HG02840 (cell line): ENCODE measurements around the gene ADARB1.

Source experiments
- ATAC-seq: cut with Tn5 transposase; IDR thresholded peaks from one replicate; pipeline ENCODE4 v1.9.1; 2021; ENCODE audit warnings: mild to moderate bottlenecking, moderate library complexity, moderate number of reproducible peaks; ENCODE audit not compliant: unreplicated experiment, low FRiP score

Gene ADARB1

DNA sequence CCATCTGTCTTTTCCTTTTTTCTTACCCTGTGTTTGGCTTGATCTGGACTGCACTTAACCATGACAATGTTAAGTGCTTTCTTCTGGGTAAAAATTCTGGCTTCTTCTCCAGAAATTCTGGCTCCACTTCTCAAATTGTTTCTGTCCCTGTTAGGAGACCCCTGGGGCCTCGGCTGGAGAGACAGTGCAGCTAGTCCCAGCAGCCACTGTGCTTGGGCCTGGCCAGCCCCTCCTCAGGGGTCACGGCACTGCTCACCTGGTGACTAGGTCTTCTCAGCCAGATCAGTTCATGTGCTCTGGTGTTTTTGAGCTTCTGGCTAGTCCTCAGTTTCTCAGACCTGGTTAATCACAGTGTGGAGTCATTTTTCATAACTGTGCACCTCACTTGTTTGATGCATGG lies 72.4 kb downstream of the ADARB1 start:
- ATAC-seq: no peak

DNA sequence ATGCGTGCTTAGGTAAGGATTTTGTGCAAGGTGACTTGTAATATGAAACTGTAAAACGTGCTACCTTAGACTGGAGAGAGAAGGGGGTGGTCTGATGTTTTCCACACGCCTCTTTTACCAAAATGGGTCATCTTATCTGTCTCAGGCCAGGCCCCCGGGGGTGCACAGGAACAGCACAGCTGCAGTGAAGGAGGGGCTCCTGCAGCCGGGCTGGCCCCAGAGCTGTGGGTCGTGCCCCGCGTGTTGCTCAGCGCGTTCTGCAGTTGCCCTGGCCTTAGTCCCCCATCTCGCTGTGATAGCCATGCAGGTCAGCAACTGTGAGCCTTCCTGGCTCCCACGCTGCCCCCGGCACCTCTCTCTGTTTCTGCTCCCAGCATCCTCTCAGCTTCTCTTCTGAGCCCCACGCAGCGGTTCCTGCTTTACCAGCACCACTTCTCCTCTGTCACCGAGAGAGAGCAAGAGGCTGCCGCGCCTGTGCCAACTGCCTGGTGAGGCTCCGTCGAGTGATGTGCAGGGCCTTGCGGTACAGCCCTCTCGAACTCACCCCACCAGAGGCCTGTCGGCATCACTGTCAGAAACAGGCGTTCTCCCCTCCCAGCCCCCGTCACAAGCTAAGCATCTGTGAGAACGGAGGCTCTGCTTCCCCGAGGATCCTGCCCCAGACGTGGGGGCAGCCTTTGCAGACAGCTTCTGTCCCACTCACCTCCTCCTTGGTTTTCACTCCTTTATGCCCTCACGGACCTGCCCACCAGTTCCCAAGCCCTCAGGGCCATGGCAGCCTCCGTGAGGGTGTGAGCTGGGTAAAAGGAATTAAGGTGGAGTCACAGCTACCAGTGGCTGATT lies 73.3 kb downstream of the ADARB1 start:
- ATAC-seq: no peak

DNA sequence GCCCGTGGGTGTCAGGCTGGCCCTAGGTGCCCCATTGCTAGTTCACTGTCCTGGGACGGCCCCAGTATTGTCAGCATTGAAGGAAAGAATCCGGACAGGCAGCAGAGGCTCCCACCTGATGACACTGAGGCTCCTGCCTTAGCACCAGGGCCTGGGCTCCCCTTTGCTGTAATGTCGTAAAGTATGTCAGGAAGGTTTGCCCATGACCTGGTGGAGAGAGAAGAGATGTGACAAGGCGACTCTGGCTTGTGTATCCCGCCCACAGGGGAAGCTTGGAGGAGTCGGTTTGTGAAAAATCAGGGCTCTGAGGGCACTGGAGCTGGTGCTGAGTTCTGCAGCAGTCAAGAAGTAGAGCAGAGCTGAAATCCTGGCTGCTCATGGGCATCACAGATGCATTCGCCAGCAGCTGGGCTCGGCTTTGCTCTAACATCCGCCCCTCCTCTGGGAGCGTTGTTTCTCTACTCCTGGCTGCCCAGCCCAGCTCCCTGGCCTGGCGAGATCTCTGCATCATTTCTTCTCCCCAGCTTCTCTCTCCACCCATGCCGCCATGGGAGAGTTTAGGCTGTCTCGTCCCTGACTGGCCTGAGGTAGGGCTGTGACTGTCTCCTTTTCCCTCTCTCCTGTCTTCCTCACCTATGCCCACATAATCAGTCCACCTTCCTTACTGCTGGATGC lies 74.1 kb downstream of the ADARB1 start:
- no peak for ATAC-seq

DNA sequence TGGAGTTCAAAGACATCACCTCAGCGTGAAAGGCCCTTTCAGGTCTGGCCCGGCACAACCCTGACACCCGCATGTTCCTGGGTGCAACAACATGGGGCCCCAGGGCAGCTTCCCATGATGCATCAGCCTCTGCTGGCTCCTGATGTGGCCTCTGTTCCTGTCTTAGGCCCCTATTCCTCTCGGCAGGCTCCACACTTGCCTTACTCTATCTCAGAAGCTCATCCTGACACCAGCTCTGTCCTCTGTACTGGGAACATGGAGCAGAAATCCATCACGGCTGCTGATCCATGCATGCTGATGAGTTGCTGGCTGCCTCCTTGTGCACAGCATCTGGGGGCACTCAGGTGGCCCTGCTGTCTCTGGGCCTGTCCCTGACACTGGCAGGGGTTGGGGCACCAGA lies 74.6 kb downstream of the ADARB1 start:
- ATAC-seq: no peak

DNA sequence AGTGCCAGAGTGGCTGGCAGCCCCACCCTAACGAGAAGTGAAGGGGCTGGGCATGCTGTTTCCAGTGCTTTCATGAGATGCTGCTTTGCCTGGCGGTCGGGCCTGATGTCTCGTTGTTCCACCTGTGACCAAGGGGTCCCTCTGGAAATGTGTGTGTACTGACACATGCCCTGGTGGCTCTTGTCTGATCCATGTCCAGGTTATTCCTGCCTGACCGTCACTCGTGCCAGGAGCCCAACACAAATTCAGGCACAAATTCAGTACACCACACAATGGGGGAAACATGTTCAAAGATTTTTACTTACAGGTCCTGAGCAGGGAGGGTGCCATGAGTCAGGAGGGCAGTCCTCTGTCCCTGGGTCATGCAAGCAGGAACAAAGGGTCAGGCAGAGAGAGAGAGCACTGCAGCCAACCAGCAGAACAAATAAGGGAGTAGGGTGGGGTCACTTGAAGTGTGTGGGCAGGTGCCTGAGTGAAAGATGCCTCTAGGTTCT lies 76.3 kb downstream of the ADARB1 start:
- no peak for ATAC-seq

DNA sequence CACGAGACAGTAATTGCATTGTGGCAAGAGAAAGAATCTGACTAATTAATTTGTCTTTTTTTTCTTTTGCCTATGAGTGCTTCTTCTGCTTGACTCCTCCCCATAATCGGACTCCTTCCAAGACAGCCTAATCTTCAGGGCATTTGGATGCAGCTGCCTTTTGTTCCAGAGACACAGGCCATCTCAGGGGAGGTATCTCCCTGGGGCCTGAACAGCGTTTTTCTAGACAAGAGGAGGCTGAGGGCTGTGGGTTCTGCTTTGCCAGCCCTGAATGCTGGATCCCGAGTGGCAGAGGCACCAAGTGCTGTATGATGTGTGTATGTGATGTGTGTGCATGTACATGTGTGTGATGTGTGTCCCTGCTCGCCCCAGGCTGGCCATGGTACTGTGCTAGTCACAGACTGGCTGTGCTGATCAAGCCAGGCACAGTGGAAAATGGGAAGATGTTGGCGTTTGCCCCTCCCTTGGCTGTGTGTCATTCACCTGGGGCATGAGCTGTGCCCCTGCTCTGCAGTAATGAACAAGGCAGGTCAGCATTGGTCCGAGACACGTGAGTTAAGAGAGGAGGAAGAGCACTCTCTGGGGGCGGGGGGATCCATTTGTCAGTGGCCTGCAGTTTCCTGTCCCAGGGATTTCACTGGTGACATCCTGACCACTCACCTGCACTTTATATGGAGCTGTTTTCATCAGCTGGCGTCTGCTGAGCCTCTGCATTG lies 77.2 kb downstream of the ADARB1 start:
- ATAC-seq: no peak

DNA sequence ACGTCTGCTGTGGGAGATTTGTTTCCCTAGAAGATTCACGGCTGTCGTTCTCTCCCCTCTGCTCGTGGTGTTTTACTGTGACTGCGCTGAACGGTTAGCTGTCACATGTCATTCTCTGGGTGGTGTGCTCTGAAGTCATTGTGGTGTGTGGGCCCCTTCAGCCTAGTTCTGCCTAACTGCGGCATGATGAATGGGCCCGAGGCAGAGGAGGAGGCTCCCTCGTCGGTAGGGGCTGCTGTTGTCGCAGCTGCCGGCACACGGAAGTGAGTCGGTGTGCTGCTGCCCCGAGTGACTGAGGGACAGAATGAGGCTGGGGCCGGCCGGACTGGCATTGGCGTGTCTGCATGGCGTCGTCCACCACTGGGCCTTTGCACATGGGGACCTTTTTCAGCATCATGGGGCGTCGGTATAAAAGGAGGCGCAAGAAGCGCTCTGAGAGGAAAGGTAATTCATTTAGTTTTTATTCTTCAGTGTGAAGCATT lies 77.9 kb downstream of the ADARB1 start:
- no peak for ATAC-seq

DNA sequence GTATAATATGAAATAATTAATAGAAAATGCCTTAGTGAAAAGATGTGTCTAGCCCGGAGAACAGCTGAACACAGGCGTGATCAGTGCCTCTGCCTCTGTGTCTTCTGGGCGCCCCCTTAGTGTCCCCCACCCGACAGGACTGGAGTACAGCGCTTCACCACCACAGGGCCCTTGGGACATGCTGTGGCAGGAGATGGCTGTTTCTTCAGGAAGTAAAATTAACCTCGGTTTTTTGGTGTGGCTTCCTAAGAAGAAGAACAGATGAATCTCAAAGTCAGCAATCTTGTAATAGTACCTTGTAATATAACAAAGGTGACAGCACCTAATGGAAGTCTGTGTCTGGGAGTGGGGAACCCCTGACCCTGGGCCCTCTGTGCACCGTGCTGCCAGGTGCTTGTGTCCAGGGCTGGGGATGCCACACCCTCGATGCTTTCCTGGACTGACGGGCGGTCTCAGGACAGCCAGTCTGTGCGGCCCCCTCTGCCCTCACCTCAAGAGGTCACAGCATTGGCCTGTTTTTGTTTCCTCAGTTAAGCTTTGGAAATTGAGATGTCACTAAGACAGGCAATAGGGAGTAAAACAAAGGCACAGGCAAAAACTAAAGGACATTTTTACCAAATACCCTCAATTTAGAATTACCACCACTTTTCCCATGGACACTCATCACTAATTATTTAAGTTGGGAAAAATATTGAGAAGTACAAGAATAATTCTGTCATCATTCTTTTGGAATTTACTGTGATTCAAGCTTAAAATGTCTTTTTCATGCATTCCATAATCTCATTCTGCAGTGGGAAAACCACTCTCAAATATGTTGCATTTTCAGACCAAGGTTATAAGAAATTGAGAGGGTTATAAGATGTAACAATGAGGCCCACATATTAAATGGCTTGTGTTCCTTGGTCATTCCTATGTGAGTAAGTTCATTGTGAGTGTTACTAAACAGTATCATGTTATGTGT lies 79.3 kb downstream of the ADARB1 start:
- ATAC-seq: no peak

DNA sequence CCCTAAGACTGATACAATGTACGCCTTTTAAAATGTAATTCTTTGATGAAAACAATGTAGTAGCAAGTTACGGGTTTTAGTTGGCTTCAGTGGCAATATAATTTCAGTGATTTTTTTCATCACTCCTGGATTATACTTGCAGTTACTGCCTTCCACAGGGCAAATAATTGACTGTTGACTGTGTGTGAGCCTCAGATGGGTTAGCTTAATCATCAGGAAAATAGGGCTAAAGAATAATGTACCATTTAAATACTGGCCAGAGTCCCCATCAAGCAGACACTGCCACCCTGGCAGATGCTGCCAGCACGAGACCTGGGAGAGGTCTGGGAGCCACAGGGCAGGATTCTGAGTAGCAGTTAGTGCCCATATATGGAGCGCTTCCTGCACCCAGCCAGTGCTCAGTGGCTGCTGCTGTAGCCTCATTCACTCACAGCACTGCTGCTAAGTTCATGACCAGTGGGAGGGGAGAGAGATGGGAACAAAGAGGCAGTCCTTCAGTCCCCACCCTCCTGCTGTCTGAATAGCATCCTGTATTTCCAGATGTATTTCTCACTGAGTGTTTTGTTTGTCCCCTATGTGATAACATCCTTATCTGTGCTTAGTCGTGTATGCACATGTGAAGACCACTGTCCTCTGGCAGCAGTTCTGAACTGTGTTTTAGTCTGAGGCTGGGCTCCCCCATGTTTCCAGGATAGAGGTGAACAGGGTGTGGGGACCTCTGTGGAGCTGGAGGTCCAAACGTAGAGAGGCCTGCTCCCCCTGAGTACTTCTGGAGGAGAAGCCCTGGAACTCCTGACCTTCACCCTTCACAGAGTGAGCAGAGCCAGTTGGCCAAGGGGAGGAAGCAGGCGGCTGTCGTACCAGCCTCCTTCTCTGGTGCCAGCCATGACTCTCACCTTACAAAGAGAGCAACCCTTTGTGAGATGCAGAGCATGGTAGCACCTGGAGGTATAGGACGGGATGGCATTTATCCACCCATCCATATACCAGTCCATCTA lies 80.4 kb downstream of the ADARB1 start:
- ATAC-seq: no peak

DNA sequence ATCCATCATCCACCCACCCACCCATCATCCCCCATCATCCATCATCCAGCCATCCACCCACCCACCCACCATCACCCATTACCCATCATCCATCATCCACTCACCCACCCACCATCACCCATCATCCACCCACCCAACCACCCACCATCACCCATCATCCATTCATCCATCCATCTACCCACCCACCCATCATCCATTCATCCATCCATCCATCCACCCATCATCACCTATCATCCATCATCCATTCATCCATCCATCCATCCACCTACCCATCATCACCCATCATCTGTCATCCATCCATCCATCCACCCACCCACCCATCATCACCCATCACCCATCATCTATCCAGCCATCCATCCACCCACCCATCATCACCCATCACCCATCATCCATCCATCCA lies 81.5 kb downstream of the ADARB1 start:
- no peak for ATAC-seq

DNA sequence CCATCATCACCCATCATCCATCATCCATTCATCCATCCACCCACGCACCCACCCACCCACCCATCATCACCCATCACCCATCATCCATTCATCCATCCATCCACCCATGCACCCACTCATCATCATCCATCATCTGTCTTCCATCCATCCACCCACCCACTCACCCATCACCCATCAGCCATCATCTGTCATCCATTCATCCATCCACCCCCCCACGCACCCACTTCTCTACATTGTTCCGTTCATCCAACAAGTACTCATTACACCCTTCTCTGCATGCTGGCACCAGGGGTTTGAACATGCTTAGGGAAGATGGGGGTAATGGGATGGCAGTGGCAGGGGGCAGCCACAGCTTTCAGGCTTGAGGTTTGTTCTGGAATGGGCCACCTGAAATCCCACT lies 82.1 kb downstream of the ADARB1 start:
- no peak for ATAC-seq

DNA sequence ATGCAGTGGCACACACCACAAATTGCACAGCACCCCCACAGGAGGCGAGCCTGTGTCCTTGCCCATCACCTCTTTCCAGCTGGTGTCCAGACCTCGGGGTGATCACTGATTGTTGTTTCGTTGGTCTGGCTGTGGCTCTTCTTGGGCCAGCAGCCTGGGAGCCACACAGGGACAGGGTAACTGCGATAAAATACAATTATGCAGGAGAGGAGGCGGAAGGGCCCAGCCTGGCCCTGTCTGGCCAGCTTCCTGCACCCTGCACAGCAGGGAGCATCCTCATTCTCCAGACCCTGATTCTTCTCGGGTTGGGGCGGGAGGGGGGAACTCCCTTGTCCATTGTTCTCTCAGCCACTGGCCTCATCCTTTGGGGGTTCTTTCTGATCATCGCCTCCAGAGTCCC lies 83.6 kb downstream of the ADARB1 start:
- ATAC-seq: no peak

DNA sequence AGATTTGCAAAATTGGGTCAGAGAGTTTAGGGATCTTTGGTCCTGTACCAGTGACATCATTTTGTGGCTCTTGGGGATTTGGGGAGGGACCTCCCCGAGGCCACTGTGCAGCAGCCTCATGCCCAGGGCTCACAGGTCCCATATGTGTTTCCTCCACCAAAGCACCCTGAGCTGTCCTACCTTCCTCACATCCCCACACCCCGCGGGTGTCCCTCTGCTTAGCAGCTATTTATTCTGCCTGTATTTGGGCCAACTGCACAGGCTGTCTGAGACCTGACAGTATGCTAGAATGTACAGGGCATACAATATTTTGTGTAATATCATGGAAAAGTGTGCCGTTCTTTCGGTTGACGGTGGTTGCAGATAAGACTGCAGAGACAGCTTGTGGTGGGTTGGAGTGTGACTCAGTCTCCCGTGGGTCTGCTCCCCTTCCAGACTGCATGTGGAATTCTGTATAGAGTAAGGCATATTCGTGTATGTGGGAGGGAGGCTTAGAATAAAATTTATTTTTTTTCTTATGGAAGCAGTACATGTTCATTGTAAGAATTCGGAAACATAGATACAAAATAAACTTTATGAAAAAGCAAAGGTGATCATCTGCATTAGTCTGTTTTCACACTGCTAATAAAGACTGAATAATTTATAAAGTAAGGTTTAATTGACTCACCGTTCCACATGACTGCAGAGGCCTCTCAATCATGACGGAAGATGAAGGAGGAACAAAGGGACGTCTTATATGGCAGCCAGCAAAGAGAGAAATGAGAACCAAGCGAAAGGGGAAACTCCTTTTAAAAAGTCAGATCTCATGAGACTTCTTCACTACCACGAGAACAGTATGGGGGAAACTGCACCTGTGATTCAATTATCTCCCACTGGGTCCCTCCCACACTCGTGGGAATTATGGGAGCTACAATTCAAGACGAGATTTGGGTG lies 84.4 kb downstream of the ADARB1 start:
- ATAC-seq: no peak

DNA sequence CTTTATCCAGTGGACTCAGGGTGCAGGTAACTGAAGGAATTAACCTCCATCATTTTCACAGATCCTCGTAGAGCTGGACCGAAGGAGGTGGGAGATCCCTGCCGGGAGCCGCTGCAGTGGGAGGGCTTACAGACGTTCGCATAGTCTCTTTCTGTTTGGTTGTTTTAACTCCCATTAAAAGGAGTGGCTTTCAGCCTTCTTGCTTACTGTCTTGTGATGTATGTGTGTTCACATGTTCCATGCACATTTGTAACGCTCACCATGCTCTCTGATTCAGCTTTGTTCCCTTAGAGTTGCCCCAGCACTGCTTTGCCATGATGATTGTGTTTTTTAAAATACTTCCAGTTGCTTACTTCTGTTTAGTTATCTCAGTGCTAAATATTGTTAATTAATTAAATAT lies 85.8 kb downstream of the ADARB1 start:
- no peak for ATAC-seq

DNA sequence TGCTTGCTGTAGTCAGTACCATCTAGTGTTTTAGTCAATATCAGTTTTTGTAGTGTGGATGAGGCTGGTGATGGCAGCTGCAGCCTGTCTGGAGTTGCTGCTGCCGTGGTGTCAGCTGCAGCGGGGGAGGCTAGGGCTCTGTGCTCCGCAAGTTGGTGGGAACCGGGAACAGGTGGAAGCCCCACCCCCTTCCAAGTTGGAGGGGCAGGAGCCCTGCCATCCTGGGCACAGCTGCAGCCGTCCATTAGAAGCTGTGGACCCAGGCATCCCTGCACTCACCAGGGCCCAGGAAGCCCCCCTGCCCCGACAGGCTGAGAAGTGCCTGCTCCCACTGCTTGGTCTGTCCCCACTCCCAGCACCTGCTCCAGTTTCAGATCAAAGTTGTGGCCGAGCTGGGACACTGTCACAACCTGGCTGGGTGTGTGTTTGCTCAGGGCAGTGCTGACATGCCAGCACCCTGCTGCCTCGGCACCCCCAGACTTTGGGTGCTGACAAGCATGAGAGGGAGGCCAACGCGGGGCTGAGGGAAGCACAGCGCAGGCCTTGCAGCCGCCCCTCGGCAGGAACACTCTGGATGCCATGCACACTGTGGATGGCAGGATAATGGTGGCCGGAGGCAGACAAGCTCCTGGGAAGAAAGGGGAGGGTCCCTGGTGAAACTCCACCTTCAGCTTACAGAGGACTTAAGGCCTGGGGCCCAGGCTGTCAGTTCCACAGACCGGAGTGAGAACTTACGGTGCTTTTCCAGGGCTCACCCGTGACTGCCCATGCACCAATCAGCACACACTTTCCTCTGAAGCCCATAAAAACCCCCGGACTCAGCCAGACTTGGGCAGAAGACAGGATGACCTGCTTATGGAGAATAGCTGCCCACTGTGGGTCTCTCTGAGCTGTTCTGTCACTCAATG lies 86.9 kb downstream of the ADARB1 start:
- ATAC-seq: no peak

DNA sequence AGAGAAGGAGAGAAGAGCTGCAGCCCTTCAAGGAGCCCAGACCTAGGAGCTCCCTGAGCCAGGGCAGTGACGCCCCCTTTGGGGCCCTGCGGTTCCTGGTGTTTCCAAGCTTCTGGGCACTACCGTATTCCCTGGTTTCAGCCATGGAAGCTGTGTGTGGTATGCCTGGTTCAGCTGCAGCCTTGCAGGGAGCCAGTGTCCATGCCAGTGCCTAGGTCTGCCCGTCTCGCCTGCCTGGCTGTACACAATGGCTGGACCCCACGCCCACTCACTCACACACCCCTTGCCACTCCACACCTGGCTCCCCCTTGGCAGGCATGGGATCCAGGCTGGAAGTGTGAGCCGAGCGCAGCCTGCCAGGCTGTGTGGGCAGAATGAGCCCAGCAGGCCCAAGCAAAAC lies 87.7 kb downstream of the ADARB1 start:
- ATAC-seq: no peak

DNA sequence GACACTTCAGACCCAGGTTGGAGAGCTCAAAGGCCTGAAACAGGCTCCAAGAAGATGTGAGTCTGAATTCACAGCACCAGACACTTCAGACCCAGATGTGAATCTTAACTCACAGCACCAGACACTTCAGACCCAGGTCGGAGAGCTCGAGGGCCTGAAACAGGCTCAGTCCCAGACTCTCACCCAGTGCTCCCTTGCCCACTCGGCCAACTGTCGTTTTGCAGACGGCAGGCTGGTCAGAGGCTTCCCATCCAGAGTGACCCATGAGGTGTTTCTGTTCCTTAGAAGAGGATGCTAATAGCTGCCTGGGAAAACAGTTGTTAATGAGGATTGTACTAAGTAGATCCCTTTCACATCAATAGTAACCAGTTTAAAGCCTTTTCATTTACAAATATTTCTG lies 88.4 kb downstream of the ADARB1 start:
- ATAC-seq: no peak
